Chondrocyte (in vitro differentiated cells): ENCODE measurements around the gene CEP135. TPM values are rescaled to one million over a fixed set of nuclear protein-coding genes. Genes with fewer than 3 reads are reported as not detected.
"Not testable (repeated sequence)": the region's sequence is repeated elsewhere in the genome, so short reads cannot be mapped to it uniquely, and the experiment has no call there.

Source experiments
- DNase-seq: peaks from one replicate; pipeline ENCODE4 v3.0.0; 2021; ENCODE audit warnings: mixed read lengths, low spot score
- H3K27ac Mint-ChIP-seq: one replicate; pipeline ENCODE4 v1.8.0; 2021; ENCODE audit warnings: mild to moderate bottlenecking, moderate library complexity, mixed read lengths; ENCODE audit not compliant: unreplicated experiment
- H3K27me3 Mint-ChIP-seq: 2 replicates; pipeline ENCODE4 v1.8.0; 2021; ENCODE audit warnings: low read depth, mixed read lengths
- H3K36me3 Mint-ChIP-seq: 2 replicates; pipeline ENCODE4 v1.8.0; 2021; ENCODE audit warnings: low read depth, mixed read lengths
- H3K4me1 Mint-ChIP-seq: 2 replicates; pipeline ENCODE4 v1.8.0; 2021; ENCODE audit warnings: low read depth, mild to moderate bottlenecking, mixed read lengths
- H3K4me3 Mint-ChIP-seq: one replicate; pipeline ENCODE4 v1.8.0; 2021; ENCODE audit warnings: mild to moderate bottlenecking, moderate library complexity, mixed read lengths; ENCODE audit not compliant: unreplicated experiment
- H3K9me3 Mint-ChIP-seq: 2 replicates; pipeline ENCODE4 v1.8.0; 2021; ENCODE audit warnings: low read depth, mixed read lengths
- CTCF ChIP-seq: fragments of 200-600 bp; sonication (generic); IDR thresholded peaks from 2 replicates; pipeline ENCODE4 v1.5.0; 2021; ENCODE audit warnings: antibody characterized with exemption, mild to moderate bottlenecking, moderate library complexity
- total RNA-seq: library from RNA; stranded (reverse); gene quantifications from 3 replicates; pipeline ENCODE4 v1.2.1, GENCODE V29; 2021

The CEP135 gene
- total RNA-seq, 1 donor from 2014 or later = 5.2 TPM

- Mint-ChIP-seq H3K4me3 (no peak overlapping the region), H3K27ac (no peak overlapping the region), H3K36me3 (no peaks in the 10 kb centered on the region), H3K27me3 (no peaks in the 10 kb centered on the region), H3K4me1 (no peaks in the 10 kb centered on the region), H3K9me3 (no peaks in the 10 kb centered on the region)
- TF ChIP-seq CTCF = no peak
- DNase-seq = no peak
These were observed 19.9 kb upstream of the CEP135 start for GRCh38 chr4:55928846-55929245.

DNA sequence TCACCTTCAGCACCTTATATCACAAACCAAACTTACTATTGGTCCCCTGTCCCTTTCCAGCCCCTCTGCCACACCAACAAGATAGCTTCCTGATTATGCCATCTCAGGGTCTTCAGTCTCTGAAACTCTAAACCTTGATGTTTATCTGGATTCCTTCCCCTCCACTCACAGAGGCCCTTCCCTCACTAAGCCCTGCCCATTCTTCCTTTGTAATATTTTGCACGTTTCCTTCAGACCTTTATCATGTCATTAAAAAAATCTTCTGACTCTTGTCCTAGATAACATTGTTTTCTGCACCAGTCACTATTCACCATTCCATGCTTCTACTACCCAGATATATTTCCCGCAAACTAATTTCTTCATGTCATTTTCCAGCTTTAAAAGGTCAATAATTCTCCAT is 17.7 kb upstream of the CEP135 start:
- no peaks in the 10 kb centered on the region for H3K27me3 Mint-ChIP-seq
- no peaks in the 10 kb centered on the region for H3K4me1 Mint-ChIP-seq
- H3K36me3 Mint-ChIP-seq = no peaks in the 10 kb centered on the region
- no peak overlapping the region for H3K27ac Mint-ChIP-seq
- no peak for TF ChIP-seq CTCF
- peaks cover 8% of the 10 kb centered on the region for H3K9me3 Mint-ChIP-seq
- DNase-seq = no peak
- H3K4me3 Mint-ChIP-seq = no peak overlapping the region

GRCh38 chr4:55931833-55932232 is 16.9 kb upstream of the CEP135 start:
- Mint-ChIP-seq H3K27me3 (no peaks in the 10 kb centered on the region), H3K27ac (no peak overlapping the region), H3K4me1 (no peaks in the 10 kb centered on the region), H3K36me3 (no peaks in the 10 kb centered on the region), H3K4me3 (no peak overlapping the region), H3K9me3 (peaks cover 16% of the 10 kb centered on the region)
- TF ChIP-seq CTCF = no peak
- no peak for DNase-seq

GRCh38 chr4:55932511-55932910 is 16.2 kb upstream of the CEP135 start:
- Mint-ChIP-seq H3K36me3 (peaks cover 1% of the 10 kb centered on the region), H3K27ac (no peak overlapping the region), H3K4me3 (no peak overlapping the region), H3K27me3 (no peaks in the 10 kb centered on the region), H3K4me1 (no peaks in the 10 kb centered on the region), H3K9me3 (peaks cover 17% of the 10 kb centered on the region)
- TF ChIP-seq CTCF = no peak
- no peak for DNase-seq

- DNase-seq = no peak
- Mint-ChIP-seq H3K36me3 (peaks cover 7% of the 10 kb centered on the region), H3K4me3 (no peak overlapping the region), H3K27ac (no peak overlapping the region), H3K4me1 (no peaks in the 10 kb centered on the region), H3K27me3 (no peaks in the 10 kb centered on the region), H3K9me3 (peaks cover 24% of the 10 kb centered on the region)
- no peak for TF ChIP-seq CTCF
These were observed 15.1 kb upstream of the CEP135 start for GRCh38 chr4:55933611-55934010.

DNA sequence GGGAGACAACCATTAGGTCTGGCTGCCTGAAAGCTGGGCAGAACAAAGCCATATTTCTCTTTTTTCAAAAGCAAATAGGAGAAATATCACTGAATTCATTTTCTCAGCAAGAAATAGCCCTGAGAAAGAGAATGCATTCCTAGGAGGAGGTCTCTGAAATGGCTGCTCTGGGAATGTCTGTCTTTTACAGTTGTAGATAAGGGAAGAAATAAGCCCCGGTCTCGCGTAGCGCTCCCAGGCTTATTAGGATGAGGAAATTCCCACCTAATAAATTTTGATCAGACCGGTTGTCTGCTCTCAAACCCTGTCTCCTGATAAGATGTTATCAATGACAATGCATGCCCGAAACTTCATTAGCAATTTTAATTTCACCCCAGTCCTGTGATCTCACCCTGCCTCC is 12.8 kb upstream of the CEP135 start:
- not testable (repeated sequence) for H3K27ac Mint-ChIP-seq, H3K36me3 Mint-ChIP-seq, DNase-seq, H3K4me1 Mint-ChIP-seq, H3K4me3 Mint-ChIP-seq, H3K27me3 Mint-ChIP-seq
- H3K9me3 Mint-ChIP-seq = peaks cover 24% of the 10 kb centered on the region
